Measurements from ENCODE around the gene SCRN1.

The SCRN1 gene

DNA sequence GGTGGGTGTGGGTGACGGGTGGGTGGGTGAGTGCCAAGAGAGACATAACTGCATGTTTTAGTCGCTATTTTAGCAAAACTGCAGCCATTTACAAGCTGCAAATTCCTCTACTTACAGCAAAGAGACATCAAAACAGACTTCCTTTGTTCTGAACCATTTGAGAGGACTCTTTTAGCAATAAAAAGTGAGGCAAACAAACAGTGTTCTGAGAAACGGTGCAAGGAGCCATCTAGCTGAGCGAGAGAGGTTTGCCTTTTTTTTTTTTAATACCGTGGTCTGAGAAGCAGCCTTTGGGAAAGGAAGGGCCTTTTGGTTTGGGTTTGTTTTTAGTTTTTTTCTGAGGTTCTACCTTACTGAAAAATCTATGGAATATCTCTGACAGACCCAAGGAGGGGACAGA, 62.9 kb downstream of the SCRN1 start:
- DNase-seq (ENCODE audit: low read depth in 2 of 2): no peak

DNA sequence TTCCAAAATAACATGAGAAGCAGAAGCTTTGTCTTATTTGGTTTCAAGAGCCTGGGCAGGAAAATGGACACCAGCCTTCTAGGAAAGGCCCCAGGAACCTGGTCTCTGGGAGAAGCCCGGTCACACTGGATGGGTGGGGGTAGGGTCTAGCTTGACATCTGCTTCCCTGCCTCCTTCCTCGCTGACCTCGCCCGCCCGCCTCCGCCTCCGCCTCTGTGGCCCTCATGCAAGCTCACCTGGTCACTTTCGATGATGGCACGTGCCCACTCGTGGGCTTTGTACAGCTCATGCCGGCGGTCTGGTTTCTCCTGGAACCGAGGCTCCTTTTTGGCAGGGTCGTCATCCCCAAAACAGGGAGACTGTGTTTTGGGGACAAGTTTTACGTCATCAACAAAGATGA, 63.4 kb downstream of the SCRN1 start:
- DNase-seq (ENCODE audit: low read depth in 2 of 2): no peak

DNA sequence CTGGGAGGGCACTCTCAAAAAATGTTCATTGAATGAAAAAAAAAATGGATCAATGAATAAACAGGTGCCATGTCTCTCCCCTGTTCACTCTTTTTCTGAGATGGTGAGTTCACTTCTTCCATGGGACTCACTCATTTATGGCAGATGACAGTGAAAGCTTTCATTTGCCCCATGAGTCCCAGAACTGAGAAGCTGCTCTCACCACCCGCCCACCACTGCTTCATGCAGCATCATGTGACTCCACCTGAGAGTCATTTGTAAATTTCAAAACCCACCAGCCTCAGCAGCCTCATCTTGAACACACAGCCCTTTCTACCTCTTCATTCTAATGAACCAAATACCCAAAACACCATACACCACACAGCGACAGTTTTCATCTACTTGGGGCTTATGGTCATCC, 64.9 kb downstream of the SCRN1 start:
- no peak for DNase-seq (ENCODE audit: low read depth in 2 of 2)

DNA sequence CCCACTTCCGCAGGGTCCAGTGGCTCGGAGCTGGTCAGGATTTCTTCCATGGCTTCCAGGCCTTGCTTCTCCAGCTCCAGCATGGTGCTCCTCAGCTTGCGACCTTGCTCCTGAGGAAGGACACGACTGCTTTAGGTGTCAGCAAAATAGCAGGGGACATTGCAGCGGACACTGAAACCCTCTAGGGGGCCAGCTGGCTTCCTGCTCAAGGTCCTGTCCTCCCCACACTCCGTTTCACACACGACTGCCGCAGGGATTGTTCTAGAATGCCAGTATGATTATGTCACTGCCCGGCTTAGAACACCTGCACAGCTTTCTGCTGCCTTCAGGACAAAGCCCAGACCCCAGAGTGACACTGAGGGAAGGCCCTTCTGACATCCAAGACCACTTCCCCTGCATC, 65.6 kb downstream of the SCRN1 start:
- no peak for DNase-seq (ENCODE audit: low read depth in 2 of 2)

DNA sequence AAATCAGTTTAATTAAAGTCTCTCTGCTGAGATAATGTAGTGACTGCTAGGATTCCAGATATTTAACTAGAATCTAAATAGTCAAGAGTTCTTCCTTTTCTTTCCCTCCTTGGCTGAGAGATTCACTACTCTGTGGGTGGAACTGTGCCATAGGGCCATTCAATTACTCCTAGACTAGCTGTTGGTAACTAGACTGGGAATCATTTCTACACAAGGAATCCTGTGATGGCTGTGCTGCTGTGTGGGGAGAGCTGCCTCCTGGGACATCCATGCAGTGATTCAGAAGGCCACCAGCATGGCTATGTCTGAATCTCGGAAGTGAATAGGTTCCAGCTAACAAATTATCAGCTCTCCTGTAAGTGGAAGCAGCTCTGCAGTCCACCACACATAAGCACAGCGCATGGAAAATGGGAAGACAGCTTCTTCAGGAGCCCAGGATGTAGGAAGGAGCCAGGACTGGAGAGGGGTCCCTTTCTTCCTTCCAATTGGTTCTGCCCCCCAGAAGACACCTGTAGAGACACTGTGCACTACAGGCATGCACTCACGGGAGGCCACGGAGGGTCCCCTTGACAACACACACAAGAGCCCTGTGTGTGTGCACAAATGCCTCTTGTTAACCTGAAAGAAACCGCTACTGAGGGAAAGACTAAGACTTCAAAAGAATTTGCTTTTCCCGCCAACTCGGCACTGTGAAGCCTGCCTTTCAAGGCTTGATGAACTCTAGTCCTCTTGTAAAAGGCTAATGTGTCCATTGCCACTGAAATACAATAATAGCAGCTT, 66.5 kb downstream of the SCRN1 start:
- DNase-seq (ENCODE audit: low read depth in 2 of 2): no peak

DNA sequence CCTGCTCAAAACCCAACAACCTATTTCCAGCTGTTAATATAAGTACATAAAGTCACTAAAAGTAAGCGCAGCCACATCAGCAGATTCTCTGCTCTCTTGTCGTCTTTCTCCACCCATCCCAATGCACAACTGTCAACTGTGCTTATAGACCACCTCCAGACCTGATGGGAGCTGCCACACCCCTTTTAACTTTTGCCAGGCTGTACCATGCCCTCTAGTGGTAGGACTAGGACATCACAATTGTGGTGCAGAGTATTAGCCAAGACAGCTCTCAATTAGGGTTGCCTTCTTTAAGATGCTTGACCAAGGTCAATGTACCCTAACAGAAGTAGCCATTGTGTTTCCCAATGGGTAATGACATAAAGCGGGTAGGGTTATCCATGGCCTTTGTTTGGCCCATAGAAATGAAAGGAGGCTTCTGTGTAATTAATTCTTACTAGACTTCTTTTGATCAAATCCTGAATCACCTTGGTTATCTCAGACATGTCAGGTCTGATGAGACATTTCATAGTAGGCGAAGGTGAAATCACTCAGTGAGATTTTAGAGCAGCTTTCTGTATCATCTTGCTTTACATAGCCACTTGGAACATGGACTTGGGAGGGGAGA, 68.1 kb downstream of the SCRN1 start:
- DNase-seq (ENCODE audit: low read depth in 2 of 2): peak in 1 of 2 donors; percentile 2

DNA sequence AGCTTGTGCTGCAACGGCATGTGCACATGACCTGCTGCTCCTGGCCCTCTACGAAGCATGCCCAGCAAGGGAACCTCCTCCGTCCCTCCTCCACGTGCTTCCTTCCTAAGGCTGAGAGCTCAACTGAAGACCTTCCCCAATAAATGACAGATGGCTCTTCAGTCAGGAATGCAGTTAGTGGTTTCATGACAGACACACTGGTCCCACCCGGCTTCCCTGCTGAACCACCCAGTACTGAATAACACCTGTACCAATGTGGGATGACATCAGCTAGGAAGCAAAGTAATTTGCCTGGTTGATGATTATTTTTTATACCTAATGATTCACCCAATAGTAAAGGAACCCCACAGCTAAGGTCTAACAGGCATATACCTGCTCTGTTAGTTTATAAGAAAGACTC, 69.1 kb downstream of the SCRN1 start:
- DNase-seq (ENCODE audit: low read depth in 2 of 2): no peak

DNA sequence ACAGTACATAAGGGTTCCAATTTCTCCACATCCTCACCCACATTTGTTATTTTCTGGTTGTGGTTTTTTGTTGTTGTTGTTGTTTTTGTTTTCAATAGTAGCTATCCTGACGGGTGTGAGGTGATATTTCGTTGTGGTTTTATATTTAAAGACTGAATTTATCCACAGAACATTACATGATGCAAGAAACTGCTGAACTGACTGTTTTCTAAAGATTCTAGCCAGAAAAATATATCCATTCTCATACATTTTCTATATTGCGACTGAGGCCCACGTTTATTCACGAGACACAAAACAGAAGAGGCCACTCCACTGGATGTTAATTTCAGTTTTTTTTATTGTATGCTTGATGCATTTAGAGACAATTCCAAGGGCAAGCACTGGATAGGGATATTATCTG, 69.8 kb downstream of the SCRN1 start:
- no peak for DNase-seq (ENCODE audit: low read depth in 2 of 2)

DNA sequence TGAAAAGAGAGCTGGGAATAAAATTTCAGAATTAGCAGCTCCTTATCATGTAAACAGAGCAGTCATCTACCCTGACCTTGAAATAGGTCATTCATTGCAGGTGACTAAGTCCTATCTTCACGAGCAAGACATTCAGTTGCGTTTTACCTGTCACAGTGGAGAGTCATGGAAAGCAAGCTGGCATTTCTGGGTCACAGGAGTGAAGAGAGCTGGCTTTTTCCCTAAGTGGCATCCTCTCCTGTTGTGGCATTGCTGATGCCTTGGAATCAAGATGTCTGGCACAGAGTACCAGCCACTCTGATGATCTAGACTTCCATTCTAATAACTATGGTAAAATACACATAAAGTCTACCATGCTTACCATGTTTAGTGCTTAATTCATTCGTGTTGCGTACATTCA, 70.8 kb downstream of the SCRN1 start:
- no peak for DNase-seq (ENCODE audit: low read depth in 2 of 2)

DNA sequence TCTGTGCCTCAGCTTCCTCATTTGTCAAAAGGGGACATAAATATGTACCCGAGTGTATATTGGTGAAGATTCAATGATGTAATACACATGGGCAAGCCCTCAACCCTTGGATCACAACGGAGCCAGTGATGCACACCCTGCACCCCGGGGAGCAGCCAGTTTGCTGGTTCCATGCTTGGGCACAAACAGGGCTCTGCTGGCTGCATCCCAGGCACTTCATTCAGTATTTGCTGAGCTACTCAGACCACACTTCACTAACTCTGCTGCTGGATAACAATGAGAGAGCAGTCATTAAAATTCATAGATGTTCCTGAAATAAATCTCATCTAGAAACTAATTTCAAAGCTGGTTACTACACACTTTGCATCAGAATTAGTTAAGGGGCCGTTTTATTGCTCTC, 72.0 kb downstream of the SCRN1 start:
- DNase-seq (ENCODE audit: low read depth in 2 of 2): no peak

DNA sequence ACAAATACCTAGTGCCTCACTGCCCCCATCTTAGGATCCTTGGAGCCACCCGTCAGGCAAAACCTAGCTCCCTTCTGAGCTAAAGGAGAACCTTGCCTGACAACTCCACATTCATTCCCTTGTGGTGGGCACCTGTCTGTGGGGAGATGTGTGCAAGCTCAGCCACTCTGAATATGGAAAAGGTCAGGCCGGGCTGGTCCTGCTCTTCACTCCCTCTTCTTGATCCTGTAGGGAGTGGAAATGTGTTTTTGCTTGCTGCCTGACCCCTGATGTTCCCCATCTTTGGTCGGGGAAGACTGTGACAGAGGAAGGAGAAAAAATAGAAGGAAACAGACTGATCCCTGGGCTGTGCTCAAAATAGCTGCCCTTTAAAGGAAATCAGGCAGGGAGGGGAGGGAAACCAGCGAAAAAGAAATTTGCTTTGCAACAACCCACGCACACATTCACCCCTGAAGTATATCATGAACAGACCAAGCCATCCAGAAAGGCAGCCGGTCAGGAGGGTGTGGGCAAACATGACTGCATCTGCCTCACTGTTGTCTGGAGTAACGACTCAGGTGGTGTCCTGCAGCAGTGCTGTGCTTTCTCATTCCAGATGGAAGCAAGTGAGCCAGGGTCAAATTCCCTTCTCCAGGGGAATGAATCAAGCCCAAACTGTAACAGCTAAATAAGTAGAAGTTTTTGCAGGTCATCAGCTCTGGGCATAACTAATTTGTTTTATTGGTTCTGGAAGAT, 74.0 kb downstream of the SCRN1 start:
- DNase-seq (ENCODE audit: low read depth in 2 of 2): no peak

DNA sequence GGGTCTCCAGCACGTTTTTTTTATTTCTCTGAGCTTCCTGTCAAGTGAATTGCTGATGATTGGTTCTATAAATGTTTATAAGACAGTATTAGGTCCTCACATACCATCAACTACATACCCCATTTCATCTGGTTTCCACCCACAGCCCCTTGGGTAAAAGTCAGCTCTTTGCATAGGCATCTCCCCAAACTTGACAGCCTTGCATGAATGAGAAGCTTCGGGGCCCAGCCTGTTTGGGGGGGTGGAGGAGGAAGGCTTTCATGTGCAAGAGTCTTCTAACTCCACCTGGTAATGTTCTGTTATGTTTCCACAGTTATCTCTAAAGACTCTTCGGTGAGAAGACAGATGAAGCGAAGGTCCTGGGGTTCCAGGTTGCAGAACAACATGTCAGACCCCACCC, 75.4 kb downstream of the SCRN1 start:
- no peak for DNase-seq (ENCODE audit: low read depth in 2 of 2)

DNA sequence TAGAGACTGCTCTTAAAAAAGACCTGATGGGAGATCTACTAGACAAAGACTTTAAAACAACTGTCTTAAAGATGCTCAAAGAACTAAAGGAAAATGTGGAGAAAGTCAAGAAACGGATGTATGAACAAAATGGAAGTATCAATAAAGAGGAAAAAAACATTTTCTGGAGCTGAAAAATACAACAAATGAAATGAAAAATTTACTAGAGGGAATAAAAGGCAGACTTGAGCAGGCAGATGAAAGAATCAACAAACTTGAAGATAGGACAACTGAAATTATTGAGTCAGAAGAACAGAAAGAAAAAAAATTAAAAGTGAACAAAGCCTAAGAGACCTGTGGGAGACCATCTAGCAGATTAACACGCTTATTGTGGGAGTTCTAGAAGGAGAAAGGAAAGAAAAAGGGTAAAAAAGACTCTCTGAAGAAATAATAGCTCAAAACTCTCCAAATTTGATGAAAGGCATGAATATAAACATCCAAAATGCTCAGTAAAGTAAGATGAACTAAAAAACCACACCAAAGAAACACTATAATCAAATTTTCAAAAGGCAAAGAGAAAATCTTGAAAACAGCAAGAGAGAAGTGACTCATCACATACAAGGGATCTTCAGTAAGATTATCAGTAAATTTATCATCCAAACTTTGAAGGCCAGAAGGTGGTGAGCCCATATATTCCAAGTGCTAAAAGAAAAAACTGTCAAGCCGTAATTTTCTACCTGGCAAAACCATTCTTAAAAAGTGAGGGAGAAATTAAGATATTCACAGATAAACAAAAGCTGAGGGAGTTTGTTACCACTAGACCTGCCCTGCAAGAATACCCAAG, 83.2 kb downstream of the SCRN1 start:
- DNase-seq (ENCODE audit: low read depth in 2 of 2): no peak

DNA sequence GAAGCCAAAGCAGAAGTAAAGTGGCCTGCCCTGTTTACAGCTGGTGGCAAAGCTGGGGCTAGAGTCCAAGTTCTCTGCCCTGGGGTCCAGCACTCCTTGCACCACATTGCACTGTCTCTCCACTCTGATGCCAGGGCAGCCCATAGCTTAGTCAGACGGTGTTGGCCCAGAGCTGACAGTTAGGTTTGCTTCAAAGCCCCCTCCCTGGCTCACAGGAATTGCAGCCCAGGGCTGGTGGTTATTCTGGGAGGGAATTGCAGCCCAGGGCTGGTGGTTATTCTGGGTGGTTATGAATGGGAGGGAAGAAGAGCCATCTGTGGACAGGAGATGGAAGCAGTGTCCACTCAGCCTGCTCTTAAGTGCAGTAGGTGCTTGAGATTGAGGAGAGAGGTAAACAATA, 88.9 kb downstream of the SCRN1 start:
- no peak for DNase-seq (ENCODE audit: low read depth in 2 of 2)

DNA sequence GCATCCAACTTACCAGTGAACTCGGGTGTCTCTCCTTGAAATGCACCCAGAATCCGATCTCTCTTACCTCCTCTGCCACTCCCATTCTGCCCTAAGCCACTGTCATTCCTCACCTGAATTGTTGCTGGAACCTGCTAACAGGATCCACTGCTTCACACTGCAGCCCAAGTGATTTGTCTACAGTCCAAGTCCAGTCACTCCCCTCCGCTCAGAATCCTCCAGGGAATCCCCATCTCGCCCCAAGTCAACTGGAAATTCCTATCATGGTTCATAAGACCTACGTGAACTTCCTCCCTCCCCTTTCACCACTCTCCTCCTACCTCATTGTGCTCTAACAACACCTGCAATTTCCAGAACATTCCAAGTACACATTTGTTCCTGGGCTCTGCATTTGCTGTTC, 91.3 kb downstream of the SCRN1 start:
- no peak for DNase-seq (ENCODE audit: low read depth in 2 of 2)

DNA sequence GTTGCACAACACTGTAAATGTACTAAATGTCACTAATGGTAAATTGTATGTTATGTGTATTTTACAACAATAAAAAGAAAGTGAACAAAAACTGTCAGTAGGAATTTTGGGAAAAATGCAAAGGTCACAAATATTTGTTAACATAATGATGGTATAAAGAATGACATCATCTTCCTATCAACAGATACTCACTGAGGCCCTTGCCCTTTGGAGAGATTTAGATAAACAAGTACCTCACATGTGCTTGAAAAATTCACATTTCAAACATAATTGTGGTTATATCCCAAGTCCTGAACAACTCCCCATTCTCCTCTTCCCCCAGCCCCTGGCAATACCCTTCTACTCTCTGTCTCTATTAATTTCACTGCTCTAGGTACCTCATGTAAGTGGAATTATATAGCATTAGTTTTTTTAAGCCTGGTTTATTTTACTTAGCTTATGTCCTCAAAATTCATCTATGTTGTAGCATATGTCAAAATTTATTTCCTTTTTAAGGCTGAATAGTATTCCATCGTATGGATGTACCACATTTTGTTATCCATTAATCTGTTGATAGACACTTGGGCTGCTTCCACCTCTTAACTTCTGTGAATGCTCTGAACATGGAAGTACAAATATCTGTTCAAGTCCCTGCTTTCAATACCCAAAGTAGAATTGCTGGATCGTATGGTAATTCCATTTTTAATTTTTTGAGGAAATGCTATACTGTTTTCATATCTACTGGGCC, 92.8 kb downstream of the SCRN1 start:
- no peak for DNase-seq (ENCODE audit: low read depth in 2 of 2)

DNA sequence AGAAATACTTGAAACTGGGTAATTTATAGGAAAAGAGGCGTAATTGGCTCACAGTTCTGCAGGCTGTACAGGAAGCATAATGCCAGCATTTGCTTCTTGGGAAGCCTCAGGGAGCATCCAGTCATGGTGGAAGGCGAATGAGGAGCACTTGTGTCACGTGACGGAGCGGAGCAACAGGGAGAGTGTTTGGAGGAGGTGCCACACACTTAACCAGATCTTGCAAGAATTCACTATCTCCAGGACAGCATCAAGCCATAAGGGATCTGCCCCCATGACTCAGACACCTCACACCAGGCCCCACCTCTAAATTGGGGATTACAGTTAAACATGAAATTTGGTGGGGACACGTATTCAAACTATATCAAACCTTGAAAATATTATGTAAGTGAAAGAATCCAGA, 94.0 kb downstream of the SCRN1 start:
- DNase-seq (ENCODE audit: low read depth in 2 of 2): no peak

DNA sequence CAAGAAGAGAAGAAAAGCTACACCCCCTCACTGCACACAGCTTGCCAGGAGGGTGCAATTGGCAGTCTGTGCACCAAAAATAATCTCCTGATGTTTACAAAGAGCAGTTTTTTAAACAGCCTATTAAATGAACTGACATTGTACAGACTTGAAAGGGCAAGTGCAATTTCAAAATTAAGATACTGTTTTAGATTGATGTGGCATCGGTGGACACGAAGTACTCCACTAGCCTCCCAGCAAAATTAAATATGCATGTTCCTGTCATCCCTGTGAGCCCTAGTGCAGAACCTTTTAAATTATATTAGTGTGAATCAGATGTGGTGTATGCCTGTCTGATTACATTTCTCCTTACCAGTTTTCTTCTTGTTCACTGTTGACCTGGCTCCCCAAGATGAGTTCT, 95.3 kb downstream of the SCRN1 start:
- no peak for DNase-seq (ENCODE audit: low read depth in 2 of 2)

DNA sequence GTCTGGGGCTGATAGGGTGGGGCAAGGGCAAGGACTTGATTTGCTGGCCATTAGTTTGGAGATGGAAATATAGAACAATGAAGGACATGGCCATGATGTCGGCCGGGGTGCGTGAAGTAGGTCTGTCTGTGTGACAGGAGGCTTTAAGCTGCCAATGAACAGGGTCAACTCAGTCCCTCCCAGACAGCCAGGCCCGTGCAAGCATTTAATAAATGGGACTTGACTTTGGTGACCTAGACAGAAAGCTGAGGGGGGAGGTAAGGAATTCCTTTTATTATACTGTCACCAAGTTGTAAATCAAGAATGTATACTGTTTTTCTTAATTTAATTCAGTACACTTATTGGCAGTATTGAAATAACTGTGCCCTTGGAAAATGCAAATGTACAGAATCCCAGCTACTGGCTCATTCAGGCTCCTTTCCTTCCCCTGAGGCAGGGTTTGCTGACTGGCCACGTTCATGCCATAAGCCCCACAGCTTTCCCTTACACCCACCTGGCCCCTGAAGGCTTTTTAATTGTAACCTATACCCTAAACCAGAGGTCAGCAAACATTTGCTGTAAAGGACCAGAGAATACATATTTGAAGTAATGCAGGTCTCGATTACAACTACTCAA, 96.1 kb downstream of the SCRN1 start:
- DNase-seq (ENCODE audit: low read depth in 2 of 2): no peak

DNA sequence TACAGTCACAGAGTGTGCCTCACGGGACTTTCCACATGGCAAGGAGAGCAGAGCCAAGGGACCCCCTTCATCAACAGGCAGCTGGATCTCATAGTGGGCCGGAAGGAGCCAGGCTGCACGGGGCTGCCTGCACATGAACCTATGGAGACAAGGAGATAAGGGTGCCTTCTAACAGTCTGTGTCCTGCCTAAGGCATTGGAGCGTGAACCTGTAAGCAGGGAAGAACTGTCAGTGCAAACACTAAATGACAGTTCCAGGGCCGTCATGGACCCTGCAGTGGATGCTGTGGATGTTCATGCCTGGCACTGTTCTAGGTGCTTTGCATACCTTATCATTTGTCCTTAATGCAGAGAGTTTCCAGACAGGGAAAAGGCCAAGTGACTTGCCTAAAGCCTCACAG, 97.4 kb downstream of the SCRN1 start:
- no peak for DNase-seq (ENCODE audit: low read depth in 2 of 2)

DNA sequence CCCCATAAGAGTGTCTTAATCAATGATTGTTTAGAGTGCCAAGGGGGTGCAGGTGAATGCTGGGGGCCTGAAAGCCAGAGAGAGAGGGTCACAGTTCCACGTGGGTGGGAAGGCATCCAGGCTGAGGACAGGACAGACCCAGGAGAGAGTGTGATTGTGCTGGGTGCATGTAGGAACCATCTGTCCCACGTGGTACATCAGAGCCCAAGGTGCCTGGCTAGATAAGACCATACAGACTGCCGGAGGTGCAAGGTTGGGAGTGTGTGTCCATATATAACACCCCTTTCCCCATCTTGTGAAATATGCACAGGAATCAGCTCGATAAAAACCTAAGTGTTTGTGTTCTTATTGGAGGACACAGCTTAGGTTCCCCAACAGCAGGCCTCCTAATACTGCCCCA, 97.8 kb downstream of the SCRN1 start:
- DNase-seq (ENCODE audit: low read depth in 2 of 2): no peak

Measured in stimulated activated CD4-positive, alpha-beta T cell treated with anti-CD3 and anti-CD28 coated beads, Interleukin-1b, Interleukin-23, amount 100 ng/mL, for 1 hour (primary cell).